ENCODE measurements around the gene RPS25. TPM values are rescaled to one million over a fixed set of nuclear protein-coding genes. Genes with fewer than 3 reads are reported as not detected.
"Not testable (repeated sequence)": the region's sequence is repeated elsewhere in the genome, so short reads cannot be mapped to it uniquely, and the experiment has no call there.

RPS25 gene
- total RNA-seq = 857 TPM

- DNase-seq (ENCODE audit: low spot score in 2 of 2) = peak; percentile 87 to 97
- Histone ChIP-seq H3K9me3 (no peaks in the 10 kb centered on the region), H3K4me1 (peaks cover 7 to 32% of the 10 kb centered on the region in 2 donors), H3K27ac (peak within 1 kb of the TSS; percentile 83 to 96), H3K27me3 (no peaks in the 10 kb centered on the region), H3K36me3 (peaks cover 32 to 54% of the 10 kb centered on the region in 2 donors), H3K4me3 (peak within 1 kb of the TSS; percentile 78 to 89)
- peak in 1 of 3 experiments; percentile 15 for TF ChIP-seq CTCF (IDR thresholded peaks at IDR 0.05)
- intact Hi-C loops (cut with DNase I) = loop anchor here (1.0 kb wide), 3 partner anchors 12 to 39 kb away; partner anchors contain the start of genes CENATAC, HYOU1 and SLC37A4
These were observed at the start of gene RPS25, which contains the start of gene TRAPPC4 for GRCh38 chr11:119018074-119018938. TSS of gene RPS25 (minus strand) at chr11:119018343. CDS start at chr11:119018284, 59 bp downstream. TSS of gene TRAPPC4 (plus strand) at chr11:119018766. CDS start at chr11:119018796, 30 bp downstream.

- Histone ChIP-seq H3K9me3 (no peaks in the 10 kb centered on the region), H3K27me3 (no peaks in the 10 kb centered on the region), H3K27ac (peak within 1 kb of the TSS; percentile 89 to 91), H3K4me1 (peaks cover 10 to 28% of the 10 kb centered on the region in 2 donors), H3K4me3 (peak within 1 kb of the TSS; percentile 82 to 97), H3K36me3 (peaks cover 21 to 23% of the 10 kb centered on the region in 2 donors)
- DNase-seq (ENCODE audit: low spot score in 2 of 2) = peak; percentile 89 to 99
- intact Hi-C loops (cut with DNase I) = loop anchor here (1.0 to 5.0 kb wide), 4 partner anchors 10 to 69 kb away; partner anchors contain the start of genes CENATAC, HINFP, HMBS and HYOU1
- TF ChIP-seq CTCF (IDR thresholded peaks at IDR 0.05) = no peak
These were observed 49.5 kb upstream of the RPS25 start, which contains the start of gene VPS11 for GRCh38 chr11:119067371-119068222. TSS of gene VPS11 (plus strand) at chr11:119067818. CDS start at chr11:119067824, 6 bp downstream.

GRCh38 chr11:119065369-119065768, 47.2 kb upstream of the RPS25 start:
- DNase-seq (ENCODE audit: low spot score in 2 of 2) = no peak
- H3K4me1 ChIP-seq = peaks cover 10 to 29% of the 10 kb centered on the region in 2 donors
- no peak overlapping the region for H3K27ac ChIP-seq
- H3K27me3 ChIP-seq = no peaks in the 10 kb centered on the region
- H3K36me3 ChIP-seq = peaks cover 0 to 4% of the 10 kb centered on the region in 2 donors
- H3K4me3 ChIP-seq = no peak overlapping the region
- H3K9me3 ChIP-seq = no peaks in the 10 kb centered on the region
- no peak for TF ChIP-seq CTCF (IDR thresholded peaks at IDR 0.05)
- intact Hi-C loops (cut with DNase I) = loop anchor here (5.0 kb wide), 1 partner anchor 57 kb away; the partner anchor contains the start of gene HINFP

- TF ChIP-seq CTCF (IDR thresholded peaks at IDR 0.05) = no peak
- peaks cover 8 to 25% of the 10 kb centered on the region in 2 donors for H3K4me1 ChIP-seq
- DNase-seq (ENCODE audit: low spot score in 2 of 2) = peak in 1 of 2 donors; percentile 72
- intact Hi-C loops (cut with DNase I) = no loop called here
- no peaks in the 10 kb centered on the region for H3K36me3 ChIP-seq
- H3K4me3 ChIP-seq = no peak overlapping the region
- H3K9me3 ChIP-seq = no peaks in the 10 kb centered on the region
- no peaks in the 10 kb centered on the region for H3K27me3 ChIP-seq
- peak overlapping the region in 1 of 2 donors; percentile 40 for H3K27ac ChIP-seq
These were observed 44.6 kb upstream of the RPS25 start for GRCh38 chr11:119062779-119063178.

- Histone ChIP-seq H3K4me3 (no peak overlapping the region), H3K9me3 (no peaks in the 10 kb centered on the region), H3K27me3 (no peaks in the 10 kb centered on the region), H3K4me1 (peaks cover 2 to 17% of the 10 kb centered on the region in 2 donors), H3K36me3 (no peaks in the 10 kb centered on the region), H3K27ac (no peak overlapping the region)
- no peak for TF ChIP-seq CTCF (IDR thresholded peaks at IDR 0.05)
- intact Hi-C loops (cut with DNase I) = no loop called here
- no peak for DNase-seq (ENCODE audit: low spot score in 2 of 2)
These were observed 43.1 kb upstream of the RPS25 start for GRCh38 chr11:119061256-119061655.

- H3K27ac ChIP-seq; H3K4me3 ChIP-seq; DNase-seq (ENCODE audit: low spot score in 2 of 2); H3K27me3 ChIP-seq; intact Hi-C loops (cut with DNase I); H3K9me3 ChIP-seq: not testable (repeated sequence)
- H3K36me3 ChIP-seq = peaks cover 10 to 12% of the 10 kb centered on the region in 2 donors
- H3K4me1 ChIP-seq = peaks cover 3 to 16% of the 10 kb centered on the region in 2 donors
These were observed 41.0 kb upstream of the RPS25 start for GRCh38 chr11:119059128-119059527.

Measured in ascending aorta (tissue), 2 donors.